HCT116 (cell line): ENCODE measurements around the gene NCOA5. TPM values are rescaled to one million over a fixed set of nuclear protein-coding genes. Genes with fewer than 3 reads are reported as not detected.

Experiments used
- ATAC-seq: fragments of 200-7000 bp; cut with Tn5 transposase; 2 replicates; pipeline ENCODE4 v1.9.1; 2020; ENCODE audit warnings: mild to moderate bottlenecking, moderate library complexity
- BruUV-seq: library from RNA; stranded (reverse); fragments of 400-500 nt; replicated peaks from 2 replicates; lab custom pipeline; 2021; lab: Mats Ljungman, UMichigan
- CTCF ChIA-PET: fragments of 300-600 bp; sonication (Branson Sonifier 250); formaldehyde crosslinking; loops from one replicate; lab custom pipeline; 2021; ENCODE audit warnings: antibody characterized with exemption; lab: Charles Lee
- POLR2A ChIA-PET: fragments of 300-600, 350-600 bp; sonication (Branson Sonifier 250); formaldehyde crosslinking; loops from one replicate; lab custom pipeline; 2021; ENCODE audit warnings: antibody characterized with exemption; lab: Charles Lee
- RAD21 ChIA-PET, 2 experiments: fragments of 300-600 bp; sonication (Branson Sonifier 250); formaldehyde crosslinking; loops; one replicate each; lab custom pipeline; 2023; ENCODE audit warnings: low total read pairs in 2 of 2; ENCODE audit not compliant: uncharacterized antibody in 2 of 2, unreplicated experiment in 2 of 2, low non-redundant PET in 1 of 2; lab: Charles Lee
- DNase-seq: peaks from one replicate; pipeline ENCODE4 v3.0.0-alpha.2; 2010; ENCODE audit warnings: low read depth, low spot score
- H2AFZ ChIP-seq: fragments of 200-600 bp; shearing (Covaris generic), sonication (generic); 2 replicates; pipeline ENCODE4 v1.6.1; 2017; ENCODE audit warnings: low read depth, mixed run types, mixed read lengths, antibody characterized with exemption, low read length; ENCODE audit not compliant: poor library complexity, severe bottlenecking
- H3K27ac ChIP-seq: 2 replicates; pipeline ENCODE4 v1.5.1; 2012; ENCODE audit warnings: low read depth, low read length
- H3K27me3 ChIP-seq: fragments of 200-600 bp; sonication (generic); 2 replicates; pipeline ENCODE4 v1.6.1; 2016; ENCODE audit warnings: mixed run types, low read length, mixed read lengths; ENCODE audit not compliant: insufficient read depth
- H3K36me3 ChIP-seq, 2 experiments: fragments of 200-500 bp in 1 of 2; fragments of 200-600 bp in 1 of 2; sonication (Bioruptor generic) in 1 of 2; sonication (generic) in 1 of 2; 2 replicates each; pipeline versions ENCODE4 v1.5.1 to v1.6.1; 2014 to 2016; ENCODE audit warnings: low read length in 2 of 2, inconsistent platforms in 1 of 2, mixed read lengths in 1 of 2, mixed run types in 1 of 2; ENCODE audit not compliant: insufficient read depth in 2 of 2, control insufficient read depth in 1 of 2
- H3K4me1 ChIP-seq, 2 experiments: fragments of 200-600 bp in 1 of 2; sonication (generic) in 1 of 2; 2 replicates each; pipeline versions ENCODE4 v1.5.1 to v1.6.1; 2012 to 2017; ENCODE audit warnings: low read length in 2 of 2, inconsistent platforms in 1 of 2, mild to moderate bottlenecking in 1 of 2, mixed read lengths in 1 of 2, mixed run types in 1 of 2, moderate library complexity in 1 of 2; ENCODE audit not compliant: insufficient read depth in 2 of 2, control insufficient read depth in 1 of 2
- H3K4me2 ChIP-seq: fragments of 200-600 bp; sonication (generic); 2 replicates; pipeline ENCODE4 v1.6.1; 2017; ENCODE audit warnings: mixed run types, low read length, mixed read lengths
- H3K4me3 ChIP-seq, 2 experiments: fragments of 200-600 bp in 1 of 2; sonication (generic) in 1 of 2; replicated peaks in 1 of 2; 2 replicates each; pipeline ENCODE4 v1.5.1; 2011 to 2016; ENCODE audit warnings: low read length in 2 of 2, control low read depth in 1 of 2, low read depth in 1 of 2, mild to moderate bottlenecking in 1 of 2, mixed read lengths in 1 of 2, mixed run types in 1 of 2
- H3K79me2 ChIP-seq: fragments of 200-600 bp; sonication (generic); 2 replicates; pipeline ENCODE4 v1.6.1; 2017; ENCODE audit warnings: mild to moderate bottlenecking, mixed run types, low read length, moderate library complexity, mixed read lengths; ENCODE audit not compliant: insufficient read depth
- H3K9ac ChIP-seq: fragments of 200-600 bp; sonication (generic); 2 replicates; pipeline ENCODE4 v1.6.1; 2016; ENCODE audit warnings: low read length, mixed read lengths
- H3K9me2 ChIP-seq: fragments of 200-600 bp; sonication (generic), shearing (Covaris generic); 2 replicates; pipeline ENCODE4 v1.6.1; 2017; ENCODE audit warnings: mixed run types, mild to moderate bottlenecking, moderate library complexity; ENCODE audit not compliant: insufficient read depth
- H3K9me3 ChIP-seq, 2 experiments: fragments of 200-500 bp in 1 of 2; fragments of 200-600 bp in 1 of 2; sonication (Bioruptor generic) in 1 of 2; sonication (generic) in 1 of 2; 2 replicates each; pipeline ENCODE4 v1.6.1; 2014 to 2017; ENCODE audit warnings: low read length in 2 of 2, mixed read lengths in 2 of 2, inconsistent platforms in 1 of 2, low read depth in 1 of 2, mild to moderate bottlenecking in 1 of 2, mixed run types in 1 of 2, moderate library complexity in 1 of 2; ENCODE audit not compliant: control insufficient read depth in 1 of 2, insufficient read depth in 1 of 2
- H4K20me1 ChIP-seq: fragments of 200-600 bp; sonication (generic), shearing (Covaris generic); 2 replicates; pipeline ENCODE4 v1.6.1; 2017; ENCODE audit warnings: mixed run types, mild to moderate bottlenecking, moderate library complexity; ENCODE audit not compliant: insufficient read depth
- CBX3 ChIP-seq: IDR thresholded peaks from 2 replicates; pipeline ENCODE4 v1.6.1; 2012; ENCODE audit warnings: low read depth
- CEBPB ChIP-seq: IDR thresholded peaks from 2 replicates; pipeline ENCODE4 v1.6.1; 2012; ENCODE audit warnings: low read depth
- EGR1 ChIP-seq: IDR thresholded peaks from 2 replicates; pipeline ENCODE4 v1.6.1; 2012; ENCODE audit warnings: low read depth
- ELF1 ChIP-seq: IDR thresholded peaks from 2 replicates; pipeline ENCODE4 v1.6.1; 2012; ENCODE audit warnings: low read depth, borderline replicate concordance
- EZH2phosphoT487 ChIP-seq: fragments of 200-600 bp; IDR thresholded peaks from 2 replicates; pipeline ENCODE4 v1.6.1; 2018; ENCODE audit warnings: antibody characterized with exemption, borderline replicate concordance
- POLR2AphosphoS5 ChIP-seq: IDR thresholded peaks from 2 replicates; pipeline ENCODE4 v1.6.1; 2011; ENCODE audit warnings: mild to moderate bottlenecking, low read depth, low read length, moderate library complexity
- SIN3A ChIP-seq: IDR thresholded peaks from 2 replicates; pipeline ENCODE4 v1.6.1; 2012; ENCODE audit warnings: low read depth
- SP1 ChIP-seq: IDR thresholded peaks from 2 replicates; pipeline ENCODE4 v1.6.1; 2012; ENCODE audit warnings: low read depth
- YY1 ChIP-seq: IDR thresholded peaks from 2 replicates; pipeline ENCODE4 v1.6.1; 2011; ENCODE audit warnings: low read length, low read depth, moderate library complexity, mild to moderate bottlenecking; ENCODE audit not compliant: insufficient replicate concordance; ENCODE audit errors: extremely low read depth
- ZFX ChIP-seq: fragments of 450-650 bp; IDR thresholded peaks from 2 replicates; pipeline ENCODE4 v1.6.1; 2017
- intact Hi-C: fragments of 100-400 bp; cut with micrococcal nuclease; formaldehyde crosslinking; loops from 2 replicates; pipeline ENCODE4 v1.10.0; 2022
- total RNA-seq: library from RNA; stranded (reverse); gene quantifications from one replicate; pipeline ENCODE4 v1.2.1, GENCODE V29; 2021; ENCODE audit not compliant: unreplicated experiment
- TF ChIP-seq, protein P1 (sequence below): IDR thresholded peaks from 2 replicates; pipeline ENCODE4 v1.6.1; 2012
- TF ChIP-seq, protein P2 (sequence below), 3 experiments: fragments of 200-600 bp in 1 of 3; sonication (generic) in 1 of 3; IDR thresholded peaks in 2 of 3; conservative IDR thresholded peaks in 1 of 3; 2 replicates each; pipeline ENCODE4 v1.5.1; 2012 to 2017; ENCODE audit warnings: low read depth in 2 of 3, low read length in 2 of 3, antibody characterized with exemption in 1 of 3, borderline replicate concordance in 1 of 3, control low read depth in 1 of 3, mild to moderate bottlenecking in 1 of 3, mixed read lengths in 1 of 3, mixed run types in 1 of 3, moderate library complexity in 1 of 3; ENCODE audit not compliant: insufficient read depth in 1 of 3
- TF ChIP-seq, protein P3 (sequence below): IDR thresholded peaks from 2 replicates; pipeline ENCODE4 v1.6.1; 2011; ENCODE audit warnings: mild to moderate bottlenecking, low read length, moderate library complexity; ENCODE audit not compliant: insufficient replicate concordance; ENCODE audit errors: extremely low read depth

Gene NCOA5
- total RNA-seq, 1 experiment from 2014 or later = 31.6 TPM

GRCh38 chr20:46063151-46063550, 26.6 kb downstream of the NCOA5 start (continued):
- TF ChIP-seq POLR2AphosphoS5 = no peak

DNA sequence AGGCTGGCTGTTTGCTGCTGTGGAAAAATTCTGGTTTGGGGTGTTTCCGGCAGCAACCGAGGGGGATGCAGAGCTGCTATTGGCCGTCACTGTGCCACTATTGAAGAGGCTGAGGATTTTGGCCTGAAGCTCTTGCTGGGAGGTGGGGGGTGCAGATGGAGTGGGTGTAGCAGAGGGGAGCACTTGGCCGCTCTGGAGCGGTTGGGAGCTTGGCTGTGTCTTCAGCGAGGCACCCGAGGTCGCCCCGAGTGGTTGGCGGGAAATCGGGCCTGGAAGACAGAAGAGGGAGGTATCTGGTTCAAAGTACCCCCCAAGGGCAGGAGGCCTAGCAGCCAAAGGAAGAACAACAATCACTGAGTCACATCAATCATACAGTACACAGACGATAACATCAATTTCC, 27.1 kb downstream of the NCOA5 start:
- Histone ChIP-seq H3K36me3 (peaks cover 38 to 58% of the 10 kb centered on the region in 2 experiments), H3K4me1 (no peaks in the 10 kb centered on the region)
- no TSS peak for BruUV-seq

More for the DNA sequence above, 27.1 kb downstream of the NCOA5 start:
- ChIA-PET CTCF (no interaction called here), POLR2A (no interaction called here), RAD21 (no interaction called here)
- Histone ChIP-seq H3K79me2 (no peaks in the 10 kb centered on the region), H4K20me1 (no peaks in the 10 kb centered on the region), H3K27me3 (no peaks in the 10 kb centered on the region), H3K4me3 (no peak overlapping the region), H3K27ac (no peak overlapping the region), H3K9me2 (no peaks in the 10 kb centered on the region), H3K9ac (no peak overlapping the region), H3K9me3 (no peaks in the 10 kb centered on the region), H2AFZ (no peak overlapping the region), H3K4me2 (no peak overlapping the region)
- intact Hi-C loops = no loop called here
- TF ChIP-seq ZFX = no peak
- TF ChIP-seq CBX3 = no peak
- TF ChIP-seq POLR2AphosphoS5 = no peak
- TF ChIP-seq EGR1 = no peak
- TF ChIP-seq, protein P1, sequence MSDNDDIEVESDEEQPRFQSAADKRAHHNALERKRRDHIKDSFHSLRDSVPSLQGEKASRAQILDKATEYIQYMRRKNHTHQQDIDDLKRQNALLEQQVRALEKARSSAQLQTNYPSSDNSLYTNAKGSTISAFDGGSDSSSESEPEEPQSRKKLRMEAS = no peak
- TF ChIP-seq SIN3A = no peak
- no peak for TF ChIP-seq YY1
- TF ChIP-seq, protein P2, sequence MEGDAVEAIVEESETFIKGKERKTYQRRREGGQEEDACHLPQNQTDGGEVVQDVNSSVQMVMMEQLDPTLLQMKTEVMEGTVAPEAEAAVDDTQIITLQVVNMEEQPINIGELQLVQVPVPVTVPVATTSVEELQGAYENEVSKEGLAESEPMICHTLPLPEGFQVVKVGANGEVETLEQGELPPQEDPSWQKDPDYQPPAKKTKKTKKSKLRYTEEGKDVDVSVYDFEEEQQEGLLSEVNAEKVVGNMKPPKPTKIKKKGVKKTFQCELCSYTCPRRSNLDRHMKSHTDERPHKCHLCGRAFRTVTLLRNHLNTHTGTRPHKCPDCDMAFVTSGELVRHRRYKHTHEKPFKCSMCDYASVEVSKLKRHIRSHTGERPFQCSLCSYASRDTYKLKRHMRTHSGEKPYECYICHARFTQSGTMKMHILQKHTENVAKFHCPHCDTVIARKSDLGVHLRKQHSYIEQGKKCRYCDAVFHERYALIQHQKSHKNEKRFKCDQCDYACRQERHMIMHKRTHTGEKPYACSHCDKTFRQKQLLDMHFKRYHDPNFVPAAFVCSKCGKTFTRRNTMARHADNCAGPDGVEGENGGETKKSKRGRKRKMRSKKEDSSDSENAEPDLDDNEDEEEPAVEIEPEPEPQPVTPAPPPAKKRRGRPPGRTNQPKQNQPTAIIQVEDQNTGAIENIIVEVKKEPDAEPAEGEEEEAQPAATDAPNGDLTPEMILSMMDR (IDR thresholded peaks at IDR 0.05 in 2 of 3, conservative IDR thresholded peaks at IDR 0.05 in 1 of 3; ENCODE audit: borderline replicate concordance in 1 of 3, insufficient read depth in 1 of 3, low read depth in 2 of 3, low read length in 2 of 3) = no peak
- TF ChIP-seq SP1 = no peak
- no peak for TF ChIP-seq EZH2phosphoT487
- no peak for TF ChIP-seq CEBPB
- TF ChIP-seq, protein P3, sequence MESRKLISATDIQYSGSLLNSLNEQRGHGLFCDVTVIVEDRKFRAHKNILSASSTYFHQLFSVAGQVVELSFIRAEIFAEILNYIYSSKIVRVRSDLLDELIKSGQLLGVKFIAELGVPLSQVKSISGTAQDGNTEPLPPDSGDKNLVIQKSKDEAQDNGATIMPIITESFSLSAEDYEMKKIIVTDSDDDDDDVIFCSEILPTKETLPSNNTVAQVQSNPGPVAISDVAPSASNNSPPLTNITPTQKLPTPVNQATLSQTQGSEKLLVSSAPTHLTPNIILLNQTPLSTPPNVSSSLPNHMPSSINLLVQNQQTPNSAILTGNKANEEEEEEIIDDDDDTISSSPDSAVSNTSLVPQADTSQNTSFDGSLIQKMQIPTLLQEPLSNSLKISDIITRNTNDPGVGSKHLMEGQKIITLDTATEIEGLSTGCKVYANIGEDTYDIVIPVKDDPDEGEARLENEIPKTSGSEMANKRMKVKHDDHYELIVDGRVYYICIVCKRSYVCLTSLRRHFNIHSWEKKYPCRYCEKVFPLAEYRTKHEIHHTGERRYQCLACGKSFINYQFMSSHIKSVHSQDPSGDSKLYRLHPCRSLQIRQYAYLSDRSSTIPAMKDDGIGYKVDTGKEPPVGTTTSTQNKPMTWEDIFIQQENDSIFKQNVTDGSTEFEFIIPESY = no peak
- no peak for TF ChIP-seq ELF1
- no peak for DNase-seq
- ATAC-seq = no peak
